Fibroblast of villous mesenchyme (primary cell): ENCODE data around the gene UGDH. TPM values are rescaled to one million over a fixed set of nuclear protein-coding genes. Genes with fewer than 3 reads are reported as not detected.
A peak's percentile ranks its signal among the peaks of the same experiment; 100 is the strongest.
"Not testable (repeated sequence)": the region's sequence is repeated elsewhere in the genome, so short reads cannot be mapped to it uniquely, and the experiment has no call there.

Experiments used
- DNase-seq: peaks from one replicate; pipeline ENCODE4 v3.0.0-alpha.2; 2010; ENCODE audit warnings: low read depth
- H3K4me3 ChIP-seq: 2 replicates; pipeline ENCODE4 v1.5.1; 2011; ENCODE audit warnings: low read depth, mild to moderate bottlenecking, low read length
- CTCF ChIP-seq: IDR thresholded peaks from 2 replicates; pipeline ENCODE4 v1.5.1; 2012; ENCODE audit warnings: low read depth, mild to moderate bottlenecking, low read length; ENCODE audit not compliant: insufficient read depth
- total RNA-seq: library from RNA; depleted of rRNA; stranded (reverse); fragments of >200 nt; gene quantifications from 2 replicates; pipeline ENCODE4 v1.2.3, GENCODE V29; 2012

UGDH gene
- total RNA-seq, 1 donor = 159 TPM

- no peak for TF ChIP-seq CTCF
- no peak overlapping the region for H3K4me3 ChIP-seq
- no peak for DNase-seq
Observed at GRCh38 chr4:39522068-39522467, 5.2 kb downstream of the UGDH start.

GRCh38 chr4:39521253-39521919 is 5.9 kb downstream of the UGDH start:
- H3K4me3 ChIP-seq = no peak overlapping the region
- peak; percentile 63 for DNase-seq
- no peak for TF ChIP-seq CTCF

GRCh38 chr4:39518484-39518883 is 8.8 kb downstream of the UGDH start:
- no peak for DNase-seq
- no peak for TF ChIP-seq CTCF
- H3K4me3 ChIP-seq = no peak overlapping the region

GRCh38 chr4:39516407-39516966 is 10.8 kb downstream of the UGDH start:
- no peak overlapping the region for H3K4me3 ChIP-seq
- DNase-seq = no peak
- no peak for TF ChIP-seq CTCF

GRCh38 chr4:39515669-39516401 is 11.4 kb downstream of the UGDH start:
- not testable (repeated sequence) for H3K4me3 ChIP-seq, DNase-seq

GRCh38 chr4:39514888-39515401 is 12.3 kb downstream of the UGDH start:
- no peak for TF ChIP-seq CTCF
- peak; percentile 87 for DNase-seq
- no peak overlapping the region for H3K4me3 ChIP-seq

- DNase-seq, H3K4me3 ChIP-seq: not testable (repeated sequence)
Observed at GRCh38 chr4:39514266-39514665, 13.0 kb downstream of the UGDH start.
